ENCODE results near the gene ALDH1L2.

DNA sequence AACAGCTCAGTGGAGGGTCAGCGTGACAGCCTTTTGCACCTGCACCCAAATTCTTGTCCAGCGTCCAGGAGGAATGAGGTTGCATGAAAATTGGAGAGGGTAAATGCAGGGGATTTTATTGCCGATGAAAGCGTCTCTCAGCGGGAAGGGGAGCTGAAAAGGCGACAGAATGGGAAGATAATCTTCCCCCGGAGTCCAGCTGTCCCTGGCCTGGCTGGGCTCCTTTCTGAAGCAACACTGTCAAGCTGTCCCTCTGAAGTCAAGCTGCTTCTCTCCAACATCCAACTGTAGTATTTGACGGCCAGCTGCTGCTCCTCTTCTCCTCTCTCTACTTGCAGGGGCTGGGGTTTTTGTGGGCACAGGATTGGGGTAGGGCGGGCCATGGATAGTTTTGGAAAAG lies 65.5 kb downstream of the ALDH1L2 start:
- no peak for TF ChIP-seq POLR2A (IDR thresholded peaks at IDR 0.05)
- TF ChIP-seq, protein P1, sequence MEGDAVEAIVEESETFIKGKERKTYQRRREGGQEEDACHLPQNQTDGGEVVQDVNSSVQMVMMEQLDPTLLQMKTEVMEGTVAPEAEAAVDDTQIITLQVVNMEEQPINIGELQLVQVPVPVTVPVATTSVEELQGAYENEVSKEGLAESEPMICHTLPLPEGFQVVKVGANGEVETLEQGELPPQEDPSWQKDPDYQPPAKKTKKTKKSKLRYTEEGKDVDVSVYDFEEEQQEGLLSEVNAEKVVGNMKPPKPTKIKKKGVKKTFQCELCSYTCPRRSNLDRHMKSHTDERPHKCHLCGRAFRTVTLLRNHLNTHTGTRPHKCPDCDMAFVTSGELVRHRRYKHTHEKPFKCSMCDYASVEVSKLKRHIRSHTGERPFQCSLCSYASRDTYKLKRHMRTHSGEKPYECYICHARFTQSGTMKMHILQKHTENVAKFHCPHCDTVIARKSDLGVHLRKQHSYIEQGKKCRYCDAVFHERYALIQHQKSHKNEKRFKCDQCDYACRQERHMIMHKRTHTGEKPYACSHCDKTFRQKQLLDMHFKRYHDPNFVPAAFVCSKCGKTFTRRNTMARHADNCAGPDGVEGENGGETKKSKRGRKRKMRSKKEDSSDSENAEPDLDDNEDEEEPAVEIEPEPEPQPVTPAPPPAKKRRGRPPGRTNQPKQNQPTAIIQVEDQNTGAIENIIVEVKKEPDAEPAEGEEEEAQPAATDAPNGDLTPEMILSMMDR (IDR thresholded peaks at IDR 0.05) = no peak

Data from thyroid gland (tissue), 4 donors.